OCI-LY3 (cell line): Measurements from ENCODE around the gene SREK1.

Source experiments
- CTCF ChIP-seq: fragments of 200-600, 300-600 bp; sonication (generic); IDR thresholded peaks from 2 replicates; pipeline ENCODE4 v1.5.1; 2014; ENCODE audit warnings: antibody characterized with exemption, low read length, low read depth
- EZH2phosphoT487 ChIP-seq: fragments of 200-600 bp; shearing (Covaris generic); IDR thresholded peaks from 2 replicates; pipeline ENCODE4 v1.6.1; 2018; ENCODE audit warnings: antibody characterized with exemption, mixed run types, low read depth

GRCh38 chr5:66118304-66118703 is 25.8 kb upstream of the SREK1 start:
- TF ChIP-seq CTCF (no peak), EZH2phosphoT487 (no peak)
